ENCODE measurements around the gene NFXL1. TPM values are rescaled to one million over a fixed set of nuclear protein-coding genes. Genes with fewer than 3 reads are reported as not detected.
A peak's percentile ranks its signal among the peaks of the same experiment; 100 is the strongest.

The NFXL1 gene
- total RNA-seq, 1 experiment from 2014 or later = 22.5 TPM

DNA sequence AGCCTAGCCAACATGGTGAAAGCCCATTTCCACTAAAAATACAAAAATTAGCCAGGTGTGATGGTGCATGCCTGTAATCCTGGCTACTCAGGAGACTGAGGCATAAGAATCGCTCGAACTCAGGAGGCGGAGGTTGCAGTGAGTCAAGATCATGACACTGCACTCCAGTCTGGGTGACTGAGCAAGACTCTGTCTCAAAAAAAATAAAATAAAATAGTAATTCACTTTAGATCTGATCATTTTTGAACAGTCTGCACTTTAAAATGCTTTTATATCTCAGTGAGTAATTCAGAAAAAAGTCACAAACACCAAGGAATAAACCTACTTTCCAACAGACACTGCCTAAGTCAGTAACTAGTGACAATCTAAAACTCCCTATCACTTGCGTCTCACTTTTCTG, 50.9 kb downstream of the NFXL1 start:
- Mint-ChIP-seq H3K27me3 (ENCODE audit: insufficient read depth, unreplicated experiment) (no peaks in the 10 kb centered on the region), H3K4me1 (ENCODE audit: low read depth, unreplicated experiment) (no peaks in the 10 kb centered on the region), H3K9me3 (ENCODE audit: unreplicated experiment) (no peaks in the 10 kb centered on the region), H3K27ac (ENCODE audit: unreplicated experiment) (peak overlapping the region; percentile 72), H3K36me3 (ENCODE audit: insufficient read depth, unreplicated experiment) (peaks cover 39% of the 10 kb centered on the region), H3K4me3 (ENCODE audit: unreplicated experiment) (no peak overlapping the region)
- no peaks in the 10 kb centered on the region for H3K27me3 ChIP-seq (replicated peaks; ENCODE audit: control insufficient read depth, insufficient read depth, low read length)
- H3K36me3 ChIP-seq (ENCODE audit: control insufficient read depth, insufficient read depth, low read length) = no peaks in the 10 kb centered on the region
- no peak overlapping the region for H3K4me3 ChIP-seq (ENCODE audit: low read depth, low read length)
- BruUV-seq (replicated peaks) = no TSS peak
- H3K9me3 ChIP-seq = no peaks in the 10 kb centered on the region
- intact Hi-C loops (cut with micrococcal nuclease; ENCODE audit: unreplicated experiment) = no loop called here
- no peak for DNase-seq
- TF ChIP-seq, protein P1, sequence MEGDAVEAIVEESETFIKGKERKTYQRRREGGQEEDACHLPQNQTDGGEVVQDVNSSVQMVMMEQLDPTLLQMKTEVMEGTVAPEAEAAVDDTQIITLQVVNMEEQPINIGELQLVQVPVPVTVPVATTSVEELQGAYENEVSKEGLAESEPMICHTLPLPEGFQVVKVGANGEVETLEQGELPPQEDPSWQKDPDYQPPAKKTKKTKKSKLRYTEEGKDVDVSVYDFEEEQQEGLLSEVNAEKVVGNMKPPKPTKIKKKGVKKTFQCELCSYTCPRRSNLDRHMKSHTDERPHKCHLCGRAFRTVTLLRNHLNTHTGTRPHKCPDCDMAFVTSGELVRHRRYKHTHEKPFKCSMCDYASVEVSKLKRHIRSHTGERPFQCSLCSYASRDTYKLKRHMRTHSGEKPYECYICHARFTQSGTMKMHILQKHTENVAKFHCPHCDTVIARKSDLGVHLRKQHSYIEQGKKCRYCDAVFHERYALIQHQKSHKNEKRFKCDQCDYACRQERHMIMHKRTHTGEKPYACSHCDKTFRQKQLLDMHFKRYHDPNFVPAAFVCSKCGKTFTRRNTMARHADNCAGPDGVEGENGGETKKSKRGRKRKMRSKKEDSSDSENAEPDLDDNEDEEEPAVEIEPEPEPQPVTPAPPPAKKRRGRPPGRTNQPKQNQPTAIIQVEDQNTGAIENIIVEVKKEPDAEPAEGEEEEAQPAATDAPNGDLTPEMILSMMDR (IDR thresholded peaks at IDR 0.05; ENCODE audit: insufficient read depth in 1 of 2, low read depth in 1 of 2, low read length in 1 of 2, severe bottlenecking in 1 of 2, unreplicated experiment in 1 of 2) = no peak
- POLR2A ChIA-PET = no interaction called here
- no peaks in the 10 kb centered on the region for H3K4me1 ChIP-seq
- CTCF ChIA-PET = no interaction called here

DNA sequence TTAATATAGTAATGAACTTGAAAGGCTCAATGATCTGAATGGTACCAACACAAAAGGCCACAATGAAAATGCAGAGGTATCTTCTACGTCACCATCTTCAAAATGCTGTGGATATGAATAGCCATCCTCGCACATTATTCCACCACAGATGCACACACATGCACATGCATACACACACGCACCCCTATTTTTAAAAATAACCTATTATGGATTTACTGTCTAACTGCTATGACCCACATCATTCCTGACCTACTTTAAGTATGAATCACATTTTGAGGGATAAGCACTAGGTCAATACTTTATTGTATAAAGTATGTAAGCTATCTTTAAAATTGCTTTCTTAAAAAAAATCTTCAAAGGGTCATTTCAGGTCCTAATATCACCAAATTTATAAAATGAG, 52.1 kb downstream of the NFXL1 start:
- H3K4me3 Mint-ChIP-seq (ENCODE audit: unreplicated experiment) = no peak overlapping the region
- intact Hi-C loops (cut with micrococcal nuclease; ENCODE audit: unreplicated experiment) = no loop called here
- H3K27me3 ChIP-seq (replicated peaks; ENCODE audit: control insufficient read depth, insufficient read depth, low read length) = no peaks in the 10 kb centered on the region
- TF ChIP-seq, protein P1 (IDR thresholded peaks at IDR 0.05; ENCODE audit: insufficient read depth in 1 of 2, low read depth in 1 of 2, low read length in 1 of 2, severe bottlenecking in 1 of 2, unreplicated experiment in 1 of 2) = no peak
- H3K36me3 Mint-ChIP-seq (ENCODE audit: insufficient read depth, unreplicated experiment) = peaks cover 28% of the 10 kb centered on the region
- no peaks in the 10 kb centered on the region for H3K9me3 Mint-ChIP-seq (ENCODE audit: unreplicated experiment)
- H3K27me3 Mint-ChIP-seq (ENCODE audit: insufficient read depth, unreplicated experiment) = no peaks in the 10 kb centered on the region
- H3K27ac Mint-ChIP-seq (ENCODE audit: unreplicated experiment) = no peak overlapping the region
- no peaks in the 10 kb centered on the region for H3K4me1 ChIP-seq
- no peaks in the 10 kb centered on the region for H3K9me3 ChIP-seq
- ChIA-PET POLR2A (no interaction called here), CTCF (no interaction called here)
- no peaks in the 10 kb centered on the region for H3K4me1 Mint-ChIP-seq (ENCODE audit: low read depth, unreplicated experiment)
- H3K4me3 ChIP-seq (ENCODE audit: low read depth, low read length) = no peak overlapping the region
- no peak for DNase-seq
- BruUV-seq (replicated peaks) = no TSS peak
- no peaks in the 10 kb centered on the region for H3K36me3 ChIP-seq (ENCODE audit: control insufficient read depth, insufficient read depth, low read length)

DNA sequence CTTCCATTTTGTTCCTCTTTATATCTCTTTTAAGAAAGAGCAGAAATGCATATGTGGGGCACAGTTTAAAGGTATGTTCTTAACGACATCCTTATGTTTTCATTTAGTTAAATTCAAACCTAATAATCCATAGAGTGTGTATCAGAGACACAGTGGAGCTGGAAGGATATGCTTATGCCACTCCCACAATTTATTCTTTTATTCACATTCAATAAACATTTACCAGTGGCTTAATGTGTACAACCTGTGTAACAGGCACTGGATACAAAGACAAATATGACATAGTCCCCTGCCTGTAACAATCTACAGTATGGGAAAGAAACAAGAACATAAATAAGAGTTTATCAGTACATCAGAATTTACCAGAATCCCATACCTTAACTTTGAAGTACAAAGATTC, 54.1 kb downstream of the NFXL1 start:
- H3K9me3 ChIP-seq = no peaks in the 10 kb centered on the region

More for the DNA sequence above, 54.1 kb downstream of the NFXL1 start:
- Histone ChIP-seq H3K4me1 (no peaks in the 10 kb centered on the region), H3K36me3 (ENCODE audit: control insufficient read depth, insufficient read depth, low read length) (no peaks in the 10 kb centered on the region), H3K4me3 (ENCODE audit: low read depth, low read length) (no peak overlapping the region), H3K27me3 (replicated peaks; ENCODE audit: control insufficient read depth, insufficient read depth, low read length) (no peaks in the 10 kb centered on the region)
- H3K27me3 Mint-ChIP-seq (ENCODE audit: insufficient read depth, unreplicated experiment) = no peaks in the 10 kb centered on the region
- no peaks in the 10 kb centered on the region for H3K9me3 Mint-ChIP-seq (ENCODE audit: unreplicated experiment)
- peaks cover 33% of the 10 kb centered on the region for H3K36me3 Mint-ChIP-seq (ENCODE audit: insufficient read depth, unreplicated experiment)
- no peak overlapping the region for H3K4me3 Mint-ChIP-seq (ENCODE audit: unreplicated experiment)
- ChIA-PET POLR2A (no interaction called here), CTCF (no interaction called here)
- no TSS peak for BruUV-seq (replicated peaks)
- no peak overlapping the region for H3K27ac Mint-ChIP-seq (ENCODE audit: unreplicated experiment)
- H3K4me1 Mint-ChIP-seq (ENCODE audit: low read depth, unreplicated experiment) = no peaks in the 10 kb centered on the region
- intact Hi-C loops (cut with micrococcal nuclease; ENCODE audit: unreplicated experiment) = no loop called here
- TF ChIP-seq, protein P1 (IDR thresholded peaks at IDR 0.05; ENCODE audit: insufficient read depth in 1 of 2, low read depth in 1 of 2, low read length in 1 of 2, severe bottlenecking in 1 of 2, unreplicated experiment in 1 of 2) = no peak
- DNase-seq = no peak

Data from Caco-2 (cell line).